Fibroblast of mammary gland (primary cell): ENCODE data around the gene MYBPC2.

Source experiments
- DNase-seq: peaks from one replicate; pipeline ENCODE4 v3.0.0-alpha.2; 2010; ENCODE audit warnings: low read depth
- H3K4me3 ChIP-seq: 2 replicates; pipeline ENCODE4 v1.5.1; 2011; ENCODE audit warnings: low read depth, mild to moderate bottlenecking, low read length, moderate library complexity; ENCODE audit not compliant: control insufficient read depth
- CTCF ChIP-seq: conservative IDR thresholded peaks from 2 replicates; pipeline ENCODE4 v1.5.1; 2011; ENCODE audit warnings: low read depth, low read length, inconsistent platforms; ENCODE audit not compliant: control insufficient read depth, insufficient read depth

Gene MYBPC2

DNA sequence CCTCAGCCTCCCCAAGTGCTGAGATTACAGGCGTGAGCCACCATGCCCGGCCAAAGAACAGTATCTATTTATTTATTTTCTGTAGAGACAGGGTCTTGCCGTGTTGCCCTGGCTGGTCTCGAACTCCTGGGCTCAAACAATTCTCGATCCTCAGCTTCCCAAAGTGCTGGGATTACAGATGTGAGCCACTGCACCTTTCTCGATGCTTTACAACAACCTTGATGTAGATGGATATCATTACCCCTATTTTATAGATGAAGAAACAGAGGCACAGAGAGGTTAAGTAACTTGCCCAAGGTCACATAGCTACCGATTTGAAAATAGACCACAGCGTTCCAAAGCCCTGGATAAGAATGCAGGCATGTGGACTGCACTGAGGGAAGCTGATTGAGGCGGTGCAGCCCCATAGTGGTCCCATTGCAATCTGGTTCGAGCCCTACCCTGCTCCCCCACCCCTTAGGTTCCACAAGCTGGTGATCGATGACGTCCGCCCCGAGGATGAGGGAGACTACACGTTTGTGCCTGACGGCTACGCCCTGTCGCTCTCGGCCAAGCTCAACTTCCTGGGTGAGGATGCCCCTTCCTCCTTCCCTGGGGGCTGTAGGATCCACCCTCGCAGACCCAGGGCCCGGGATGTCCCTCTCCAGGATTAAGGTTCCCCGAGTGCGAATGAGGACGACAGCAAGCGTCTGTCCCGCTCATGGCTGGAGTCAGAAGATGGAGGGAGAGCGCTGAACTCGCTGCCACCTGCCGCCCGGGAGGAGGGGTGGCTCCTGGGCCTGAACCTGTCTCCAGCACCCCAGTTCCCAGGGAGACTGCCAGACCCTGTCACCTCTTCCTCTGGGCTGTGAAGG lies 17.9 kb downstream of the MYBPC2 start:
- TF ChIP-seq CTCF = no peak
- H3K4me3 ChIP-seq = no peak overlapping the region
- DNase-seq = no peak

- no peak for TF ChIP-seq CTCF
- H3K4me3 ChIP-seq = no peak overlapping the region
- DNase-seq = no peak
Observed at GRCh38 chr19:50451223-50451534, 18.5 kb downstream of the MYBPC2 start.

DNA sequence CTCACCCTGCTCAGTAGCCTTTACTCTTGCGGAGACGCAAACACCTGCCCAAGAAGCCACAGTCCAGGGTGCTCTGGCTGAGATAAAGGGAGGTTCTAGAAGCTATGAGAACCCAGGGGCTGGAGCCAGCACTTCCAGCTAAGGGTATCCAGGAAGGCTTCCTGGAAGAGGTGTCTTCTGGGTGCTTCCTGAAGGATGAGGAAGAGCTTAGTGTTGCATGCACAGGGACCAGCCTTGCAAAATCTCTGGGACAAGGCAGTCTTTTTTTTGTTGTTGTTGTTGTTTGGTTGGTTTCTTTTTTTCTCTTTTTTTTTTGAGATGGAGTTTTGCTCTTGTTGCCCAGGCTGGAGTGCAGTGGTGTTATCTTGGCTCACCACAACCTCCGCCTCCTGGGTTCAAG lies 20.6 kb downstream of the MYBPC2 start:
- TF ChIP-seq CTCF = no peak
- H3K4me3 ChIP-seq = no peak overlapping the region
- DNase-seq = no peak

DNA sequence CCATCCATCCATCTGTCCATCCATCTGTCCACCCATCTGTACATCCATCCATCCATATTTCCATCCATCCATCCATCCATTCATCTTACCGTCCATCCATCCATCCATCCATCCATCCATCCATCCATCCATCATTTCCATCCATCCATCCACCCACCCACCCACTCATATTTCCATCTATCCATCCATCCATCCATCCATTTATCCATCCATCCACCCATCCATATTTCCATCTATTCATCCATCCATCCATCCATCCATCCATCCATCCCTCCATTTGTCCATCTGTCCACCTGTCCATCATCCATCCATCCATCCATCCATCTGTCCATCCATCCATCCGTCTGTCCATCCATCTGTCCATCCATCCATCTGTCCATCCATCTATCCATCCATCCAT lies 23.3 kb downstream of the MYBPC2 start:
- no peak overlapping the region for H3K4me3 ChIP-seq
- DNase-seq = no peak
- no peak for TF ChIP-seq CTCF

GRCh38 chr19:50457300-50457699 lies 24.6 kb downstream of the MYBPC2 start:
- no peak for DNase-seq
- H3K4me3 ChIP-seq = no peak overlapping the region
- no peak for TF ChIP-seq CTCF

GRCh38 chr19:50458396-50459066 lies 25.8 kb downstream of the MYBPC2 start:
- no peak overlapping the region for H3K4me3 ChIP-seq
- peak; percentile 20 for DNase-seq
- TF ChIP-seq CTCF = no peak
